Measurements from ENCODE around the gene ZNF100. TPM values are rescaled to one million over a fixed set of nuclear protein-coding genes. Genes with fewer than 3 reads are reported as not detected.

The ZNF100 gene
- total RNA-seq, 1 donor from 2014 or later: 2.0 TPM

GRCh38 chr19:21693399-21693798, 74.0 kb downstream of the ZNF100 start:
- H3K27me3 ChIP-seq (ENCODE audit: control insufficient read depth, insufficient read depth, low read length): no peaks in the 10 kb centered on the region
- no peak for DNase-seq (ENCODE audit: low read depth)
- TF ChIP-seq CTCF (IDR thresholded peaks at IDR 0.05; ENCODE audit: insufficient read depth, low read length, poor library complexity, severe bottlenecking): no peak
- no peak overlapping the region for H3K4me3 ChIP-seq (ENCODE audit: low read depth, low read length)
- H3K36me3 ChIP-seq (ENCODE audit: control insufficient read depth, insufficient read depth, low read length): no peaks in the 10 kb centered on the region

- no peak overlapping the region for H3K4me3 ChIP-seq (ENCODE audit: low read depth, low read length)
- DNase-seq (ENCODE audit: low read depth): no peak
- TF ChIP-seq CTCF (IDR thresholded peaks at IDR 0.05; ENCODE audit: insufficient read depth, low read length, poor library complexity, severe bottlenecking): no peak
- H3K36me3 ChIP-seq (ENCODE audit: control insufficient read depth, insufficient read depth, low read length): no peaks in the 10 kb centered on the region
- H3K27me3 ChIP-seq (ENCODE audit: control insufficient read depth, insufficient read depth, low read length): no peaks in the 10 kb centered on the region
Measured at GRCh38 chr19:21691661-21692060, 75.7 kb downstream of the ZNF100 start.

- no peak for TF ChIP-seq CTCF (IDR thresholded peaks at IDR 0.05; ENCODE audit: insufficient read depth, low read length, poor library complexity, severe bottlenecking)
- Histone ChIP-seq H3K36me3 (ENCODE audit: control insufficient read depth, insufficient read depth, low read length) (no peaks in the 10 kb centered on the region), H3K4me3 (ENCODE audit: low read depth, low read length) (no peak overlapping the region), H3K27me3 (ENCODE audit: control insufficient read depth, insufficient read depth, low read length) (no peaks in the 10 kb centered on the region)
- no peak for DNase-seq (ENCODE audit: low read depth)
Measured at GRCh38 chr19:21688464-21688863, 78.9 kb downstream of the ZNF100 start.

GRCh38 chr19:21680671-21681070, 86.7 kb downstream of the ZNF100 start:
- Histone ChIP-seq H3K36me3 (ENCODE audit: control insufficient read depth, insufficient read depth, low read length) (no peaks in the 10 kb centered on the region), H3K27me3 (ENCODE audit: control insufficient read depth, insufficient read depth, low read length) (no peaks in the 10 kb centered on the region), H3K4me3 (ENCODE audit: low read depth, low read length) (no peak overlapping the region)
- TF ChIP-seq CTCF (IDR thresholded peaks at IDR 0.05; ENCODE audit: insufficient read depth, low read length, poor library complexity, severe bottlenecking): no peak
- no peak for DNase-seq (ENCODE audit: low read depth)

GRCh38 chr19:21680026-21680425, 87.4 kb downstream of the ZNF100 start:
- no peak for TF ChIP-seq CTCF (IDR thresholded peaks at IDR 0.05; ENCODE audit: insufficient read depth, low read length, poor library complexity, severe bottlenecking)
- H3K36me3 ChIP-seq (ENCODE audit: control insufficient read depth, insufficient read depth, low read length): no peaks in the 10 kb centered on the region
- no peak overlapping the region for H3K4me3 ChIP-seq (ENCODE audit: low read depth, low read length)
- H3K27me3 ChIP-seq (ENCODE audit: control insufficient read depth, insufficient read depth, low read length): no peaks in the 10 kb centered on the region
- no peak for DNase-seq (ENCODE audit: low read depth)

- H3K36me3 ChIP-seq (ENCODE audit: control insufficient read depth, insufficient read depth, low read length): no peaks in the 10 kb centered on the region
- no peak for TF ChIP-seq CTCF (IDR thresholded peaks at IDR 0.05; ENCODE audit: insufficient read depth, low read length, poor library complexity, severe bottlenecking)
- no peak overlapping the region for H3K4me3 ChIP-seq (ENCODE audit: low read depth, low read length)
- DNase-seq (ENCODE audit: low read depth): no peak
- no peaks in the 10 kb centered on the region for H3K27me3 ChIP-seq (ENCODE audit: control insufficient read depth, insufficient read depth, low read length)
Measured at GRCh38 chr19:21677696-21678418, 89.5 kb downstream of the ZNF100 start.
